NCI-H1417 treated with DMSO at 0.1 percent for 48 hours (cell line): ENCODE data around the gene ULK2.
"Not testable (repeated sequence)": the region's sequence is repeated elsewhere in the genome, so short reads cannot be mapped to it uniquely, and the experiment has no call there.

Source experiments
- DNase-seq: peaks from one replicate; lab custom pipeline; 2025; lab: John Stamatoyannopoulos, UW

The ULK2 gene

GRCh38 chr17:19867329-19868078 lies at the start of gene ULK2:
Gene ULK2, minus strand, starts transcription at chr17:19867936. Its CDS starts 519 bp downstream, at chr17:19867417.
- DNase-seq = no peak

DNA sequence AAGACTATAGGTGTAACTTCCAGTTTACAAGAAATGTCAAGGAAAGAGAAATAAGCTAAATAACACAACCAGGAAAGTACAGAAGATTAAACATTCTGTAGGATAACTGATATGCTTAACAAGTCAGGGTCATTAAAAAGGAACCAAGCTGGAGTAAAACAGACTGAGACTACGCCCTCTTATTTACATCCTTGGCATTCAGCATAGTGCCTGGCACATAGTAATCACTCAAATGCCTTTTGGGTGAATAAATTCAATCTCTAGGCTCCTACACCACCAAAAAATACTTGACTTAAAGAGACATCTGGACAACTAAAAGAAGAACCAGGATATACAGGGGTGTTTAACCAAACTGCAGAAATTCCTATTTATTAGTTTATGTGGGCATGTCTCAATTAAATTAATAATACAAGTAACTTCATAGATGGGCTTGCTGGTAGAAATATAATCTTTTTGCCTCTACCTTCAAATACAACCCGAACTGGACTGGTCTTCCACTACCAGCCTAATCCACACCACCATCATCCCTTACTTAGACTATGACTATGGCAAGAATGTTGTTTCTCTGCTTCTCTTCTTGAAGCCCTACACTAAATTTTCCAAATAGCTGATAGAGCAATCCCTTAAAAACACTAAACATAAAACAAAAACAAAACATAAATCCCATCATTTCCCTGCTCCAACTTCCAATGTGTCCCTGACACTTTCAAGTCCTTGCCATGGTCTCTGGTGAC lies 47.7 kb upstream of the ULK2 start:
- DNase-seq = no peak

DNA sequence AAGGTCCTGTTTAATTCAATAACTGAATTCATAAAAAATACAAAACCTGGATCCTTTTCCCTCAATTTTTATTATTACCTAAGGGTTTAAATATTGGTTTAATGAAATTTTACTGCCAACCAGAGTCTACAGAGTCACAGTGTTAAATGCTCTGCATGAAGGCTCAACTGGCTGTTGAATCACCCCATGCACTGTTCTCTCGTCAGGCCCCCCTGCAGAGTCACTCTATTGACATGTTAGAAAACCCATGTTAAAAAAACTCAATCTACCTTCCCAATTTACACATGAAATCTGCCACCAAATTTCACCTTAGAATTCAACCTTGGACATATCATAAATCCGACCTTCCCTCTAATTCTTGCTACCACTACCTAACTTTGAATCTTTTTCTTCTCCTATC lies 43.3 kb upstream of the ULK2 start:
- no peak for DNase-seq

GRCh38 chr17:19909139-19909538 lies 41.4 kb upstream of the ULK2 start:
- no peak for DNase-seq

DNA sequence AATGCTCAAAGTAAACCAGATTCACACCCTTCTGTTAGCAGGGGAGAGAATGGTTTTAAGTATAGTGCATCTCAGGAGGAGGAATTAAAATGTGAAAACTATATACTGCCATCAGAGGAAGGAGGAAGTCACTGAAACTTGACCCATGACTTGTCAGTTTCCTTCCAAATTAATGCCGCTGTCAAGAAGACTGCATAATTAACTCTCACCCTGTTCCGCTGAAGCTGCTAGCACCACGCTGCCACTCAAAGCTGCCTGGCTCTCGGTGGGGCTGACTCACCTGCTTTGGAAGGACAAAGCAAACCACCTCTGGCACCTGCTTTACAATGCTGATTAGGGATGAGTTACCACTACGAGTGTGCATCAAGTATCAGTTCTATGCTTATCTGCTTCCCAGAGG lies 37.8 kb upstream of the ULK2 start:
- DNase-seq = no peak

- no peak for DNase-seq
These were observed 37.2 kb upstream of the ULK2 start for GRCh38 chr17:19904924-19905323.

GRCh38 chr17:19904412-19904811 lies 36.7 kb upstream of the ULK2 start:
- no peak for DNase-seq

DNA sequence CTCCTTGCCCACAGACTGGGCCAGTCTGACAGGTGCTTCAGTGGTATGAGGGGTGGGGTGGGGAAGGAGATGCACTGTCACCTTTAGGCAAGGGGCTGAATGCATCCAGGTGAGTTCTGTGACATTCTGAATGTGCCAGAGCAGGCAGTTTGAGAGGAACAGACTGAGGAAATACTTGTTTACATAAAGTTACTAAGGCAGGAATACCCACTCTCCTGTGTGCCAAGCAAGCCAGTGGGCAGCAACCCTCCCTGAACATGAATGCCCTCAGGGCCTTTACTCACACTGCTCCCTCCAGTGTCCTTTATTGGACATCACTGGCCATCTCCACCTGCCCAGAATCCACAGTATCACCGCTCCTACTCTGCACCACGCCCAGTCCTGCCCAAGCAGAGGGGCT lies 33.1 kb upstream of the ULK2 start:
- DNase-seq = no peak

- no peak for DNase-seq
These were observed 30.2 kb upstream of the ULK2 start for GRCh38 chr17:19897903-19898302.

GRCh38 chr17:19897090-19897837 lies 29.5 kb upstream of the ULK2 start:
- DNase-seq = no peak

- no peak for DNase-seq
These were observed 28.9 kb upstream of the ULK2 start for GRCh38 chr17:19896679-19897078.

DNA sequence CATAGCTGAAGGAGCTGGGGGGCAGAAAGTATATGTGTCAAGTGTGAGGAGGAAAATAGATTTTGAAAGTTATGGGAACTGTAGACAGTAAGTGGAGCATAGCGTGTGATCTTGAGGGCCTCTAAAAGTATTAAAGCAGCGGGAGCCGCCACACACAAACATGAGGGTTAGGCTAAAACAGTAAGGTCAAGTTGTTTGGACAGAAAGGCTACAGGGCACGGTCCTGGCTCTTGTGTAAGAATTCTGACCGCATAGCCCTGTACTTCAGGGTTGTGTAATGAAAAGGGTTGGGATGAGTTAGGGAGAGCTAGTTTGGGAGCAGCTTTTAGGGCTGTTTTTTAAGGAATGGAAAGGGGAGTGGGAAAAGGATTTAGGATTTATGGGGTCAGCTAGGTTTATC lies 22.8 kb upstream of the ULK2 start:
- DNase-seq = not testable (repeated sequence)

DNA sequence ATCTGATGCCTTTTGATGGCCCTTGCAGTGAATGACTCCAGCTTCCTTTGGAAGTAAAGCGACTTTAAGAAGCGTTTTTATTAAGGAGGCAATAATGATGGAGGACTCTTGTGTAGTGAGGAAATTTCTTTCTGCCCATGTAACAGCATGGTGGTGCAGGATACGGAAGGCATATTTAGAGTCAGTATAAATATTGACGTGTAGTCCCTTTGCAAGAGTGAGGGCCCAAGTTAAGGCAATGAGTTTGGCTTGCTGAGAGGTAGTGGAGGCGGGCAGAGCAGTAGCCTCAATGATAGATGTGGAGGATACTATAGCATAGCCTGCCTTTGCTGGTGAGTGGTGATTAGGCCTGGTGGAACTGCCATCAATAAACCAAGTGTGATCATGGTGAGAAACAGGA lies 22.3 kb upstream of the ULK2 start:
- DNase-seq = not testable (repeated sequence)

- DNase-seq = no peak
These were observed 18.4 kb upstream of the ULK2 start for GRCh38 chr17:19886116-19886515.

GRCh38 chr17:19883537-19884215 lies 15.9 kb upstream of the ULK2 start:
- no peak for DNase-seq

DNA sequence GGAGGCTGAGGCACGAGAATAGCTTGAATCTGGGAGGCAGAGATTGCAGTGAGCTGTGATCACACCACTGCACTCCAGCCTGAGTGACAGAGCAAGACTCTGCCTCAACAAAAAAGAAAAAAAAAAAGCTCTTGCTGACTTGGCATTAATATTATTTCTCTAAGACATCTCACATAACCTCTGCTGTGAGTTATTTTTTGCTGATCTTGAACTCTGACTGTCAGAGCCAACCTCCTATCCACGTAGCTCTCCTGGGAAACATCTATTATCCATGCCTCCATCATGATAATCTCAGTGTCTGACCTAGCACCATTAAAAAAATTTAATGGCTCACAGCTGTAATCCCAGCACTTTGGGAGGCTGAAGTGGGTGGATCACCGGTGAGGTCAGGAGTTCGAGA lies 12.7 kb upstream of the ULK2 start:
- DNase-seq = no peak

GRCh38 chr17:19877364-19877945 lies 9.7 kb upstream of the ULK2 start:
- DNase-seq = no peak

DNA sequence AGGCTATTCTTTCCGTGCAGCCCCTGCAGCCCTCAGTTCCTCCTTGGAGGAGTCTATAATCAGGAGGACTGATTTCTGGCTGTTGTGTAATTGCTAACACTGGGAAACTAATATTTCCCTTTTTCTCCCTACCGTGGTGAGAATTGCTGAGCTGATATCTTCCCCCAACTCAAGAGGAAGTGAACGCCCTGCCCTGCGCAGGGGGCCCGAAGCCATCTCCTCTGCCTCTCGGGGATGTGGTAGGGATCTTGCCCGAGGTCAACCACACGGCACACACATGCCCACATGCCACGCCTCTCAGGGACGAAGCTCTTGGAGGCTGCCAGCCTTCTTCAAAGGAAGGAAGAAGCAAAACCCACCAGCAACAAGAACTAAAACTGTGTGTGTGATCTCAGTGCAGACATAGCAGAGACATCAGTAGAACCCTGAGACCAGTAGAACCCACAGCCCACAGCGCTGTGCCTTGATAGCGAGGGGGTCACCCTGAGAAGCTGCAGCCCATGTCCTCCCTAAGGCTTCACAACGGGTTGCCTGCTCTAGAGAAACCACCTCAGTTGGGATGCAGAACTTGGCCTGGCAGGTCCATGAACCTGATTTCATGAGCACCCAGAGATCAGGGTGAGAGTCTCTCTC lies 8.9 kb upstream of the ULK2 start:
- DNase-seq = no peak

DNA sequence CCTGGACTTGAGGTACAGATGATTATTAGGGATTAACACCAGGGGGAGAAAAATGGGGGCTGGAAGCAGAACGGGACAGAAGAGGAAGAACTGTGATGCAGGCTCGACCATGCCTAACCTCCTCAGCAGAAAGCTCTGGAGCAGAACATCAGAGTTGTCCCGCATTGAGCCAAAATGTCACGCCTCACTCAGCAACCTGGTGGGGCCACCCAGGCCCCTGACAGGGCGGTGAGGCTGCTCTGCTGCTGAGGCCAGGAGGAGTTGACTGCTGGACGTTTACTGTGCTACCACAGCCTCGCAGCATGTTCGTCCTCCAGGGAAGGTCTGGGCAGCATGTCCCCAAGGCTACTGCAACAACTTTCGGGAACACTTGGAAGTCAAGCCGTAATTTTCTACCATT lies 6.5 kb upstream of the ULK2 start:
- DNase-seq = no peak

DNA sequence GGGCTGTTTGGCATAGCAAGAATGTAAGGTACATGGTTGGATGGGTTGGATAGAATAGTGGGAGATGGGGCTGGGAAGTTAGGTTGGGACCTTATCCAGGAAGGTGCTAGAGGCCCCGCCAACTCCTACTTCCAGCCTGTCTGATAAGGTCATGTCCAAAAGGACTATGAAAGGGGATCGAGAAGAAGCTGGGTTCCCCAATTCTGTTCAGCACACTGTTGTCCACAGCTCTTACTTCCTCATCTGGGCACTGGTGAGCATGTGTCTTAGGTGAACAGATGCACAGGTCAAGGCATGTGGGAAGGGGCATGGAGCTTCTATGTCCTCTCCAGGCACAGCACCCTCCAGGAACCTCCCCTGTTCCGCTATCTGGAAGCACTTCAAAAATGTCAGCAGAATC lies 5.6 kb upstream of the ULK2 start:
- no peak for DNase-seq

DNA sequence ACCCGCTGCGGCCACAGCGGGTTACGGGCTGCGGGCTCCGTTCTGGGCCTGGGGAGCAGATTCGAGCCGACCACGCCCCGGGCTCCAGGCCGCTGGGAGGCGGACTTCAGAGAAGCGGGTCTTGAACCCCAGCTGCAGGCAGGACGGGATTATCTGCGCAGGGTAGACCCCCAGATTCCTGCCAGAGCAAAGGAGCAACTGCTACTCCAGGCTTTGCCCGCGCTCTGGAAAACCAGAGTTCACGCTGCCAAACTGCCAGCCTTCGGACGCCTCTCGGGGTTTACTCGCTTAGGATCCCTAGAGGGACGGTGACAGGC lies 301 bp upstream of the ULK2 start:
- DNase-seq = no peak

- DNase-seq = no peak
These were observed 732 bp downstream of the ULK2 start for GRCh38 chr17:19867079-19867328.
